ENCODE data around the gene CD82. TPM values are rescaled to one million over a fixed set of nuclear protein-coding genes. Genes with fewer than 3 reads are reported as not detected.
A peak's percentile ranks its signal among the peaks of the same experiment; 100 is the strongest.
"Not testable (repeated sequence)": the region's sequence is repeated elsewhere in the genome, so short reads cannot be mapped to it uniquely, and the experiment has no call there.

CD82 gene
- total RNA-seq, 1 donor from 2014 or later: 58.0 TPM

DNA sequence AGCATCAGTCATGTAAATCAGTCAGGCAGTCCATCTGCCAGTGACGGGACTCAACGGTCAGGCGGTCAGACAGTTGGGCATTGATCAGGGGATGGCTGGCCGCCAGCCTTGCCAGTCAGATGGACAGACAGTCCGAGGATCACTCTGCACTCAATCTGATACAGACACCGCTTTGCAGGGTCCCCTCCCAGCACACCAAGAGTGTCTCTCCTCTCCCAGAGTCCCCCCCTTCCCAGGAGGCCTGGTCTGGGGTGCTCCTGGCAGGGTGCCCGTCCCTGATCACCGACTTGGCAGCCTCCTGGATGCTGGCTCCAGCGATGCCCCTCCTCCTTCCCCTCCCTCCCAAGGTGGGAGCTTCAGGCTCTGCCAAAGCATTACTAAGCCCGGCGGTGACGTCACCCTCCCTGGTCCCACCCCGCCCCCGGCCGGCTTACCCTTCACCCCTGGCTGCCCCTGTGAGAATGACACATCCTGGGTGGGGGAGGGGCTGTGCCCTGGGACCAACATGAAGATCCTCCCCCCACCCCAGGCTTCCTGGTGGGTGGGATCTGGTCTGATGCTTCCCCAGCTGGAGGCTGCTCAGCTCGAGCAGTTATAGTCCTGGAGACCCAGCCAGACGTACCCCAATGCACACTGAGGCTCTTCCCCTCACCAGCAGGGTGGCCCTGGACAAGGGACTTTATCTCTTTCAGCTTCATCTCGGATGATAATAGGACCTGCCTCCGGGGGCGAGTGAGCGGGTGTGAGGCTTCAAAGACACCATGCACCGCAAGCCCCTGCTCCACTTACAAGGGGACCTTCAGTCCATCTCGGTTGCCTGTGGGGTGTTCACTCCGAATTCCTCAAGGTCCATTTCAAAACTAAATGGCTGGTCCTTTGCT is 69.2 kb downstream of the CD82 start:
- ATAC-seq (peak; percentile 69), DNase-seq (peak; percentile 79)
- intact Hi-C loops (cut with micrococcal nuclease): loop anchor here (5.0 kb wide), 1 partner anchor 273 kb away; no protein-coding TSS in a partner anchor

- intact Hi-C loops (cut with micrococcal nuclease): loop anchor here (5.0 kb wide), 1 partner anchor 270 kb away; no protein-coding TSS in a partner anchor
- ATAC-seq: no peak
- DNase-seq: no peak
Measured at GRCh38 chr11:44637487-44637886, 72.0 kb downstream of the CD82 start.

GRCh38 chr11:44638032-44638431 is 72.6 kb downstream of the CD82 start:
- intact Hi-C loops (cut with micrococcal nuclease): loop anchor here (5.0 kb wide), 1 partner anchor 269 kb away; no protein-coding TSS in a partner anchor
- ATAC-seq: no peak
- no peak for DNase-seq

DNA sequence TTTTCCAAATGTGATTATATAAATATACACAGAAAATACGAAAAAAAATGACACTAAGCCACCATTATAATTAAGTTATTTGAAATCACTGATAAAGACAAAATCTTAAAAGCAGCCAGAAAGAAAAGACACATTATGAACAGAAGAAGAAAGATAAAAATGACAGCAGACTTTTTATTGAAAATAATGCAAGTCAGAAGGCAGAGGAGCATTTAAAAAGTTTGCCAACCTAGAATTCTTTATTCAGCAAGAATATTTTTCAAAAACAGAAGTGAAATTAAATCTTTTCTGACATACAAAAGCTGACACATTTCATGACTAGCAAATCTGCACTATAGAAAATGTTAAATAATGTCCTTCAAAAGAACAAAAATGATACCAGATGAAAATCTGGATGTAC is 77.8 kb downstream of the CD82 start:
- DNase-seq: no peak
- ATAC-seq: no peak
- intact Hi-C loops (cut with micrococcal nuclease): no loop called here

GRCh38 chr11:44645827-44646226 is 80.4 kb downstream of the CD82 start:
- intact Hi-C loops (cut with micrococcal nuclease): no loop called here
- DNase-seq (no peak), ATAC-seq (no peak)

- ATAC-seq; intact Hi-C loops (cut with micrococcal nuclease); DNase-seq: not testable (repeated sequence)
Measured at GRCh38 chr11:44647255-44647955, 81.9 kb downstream of the CD82 start.

DNA sequence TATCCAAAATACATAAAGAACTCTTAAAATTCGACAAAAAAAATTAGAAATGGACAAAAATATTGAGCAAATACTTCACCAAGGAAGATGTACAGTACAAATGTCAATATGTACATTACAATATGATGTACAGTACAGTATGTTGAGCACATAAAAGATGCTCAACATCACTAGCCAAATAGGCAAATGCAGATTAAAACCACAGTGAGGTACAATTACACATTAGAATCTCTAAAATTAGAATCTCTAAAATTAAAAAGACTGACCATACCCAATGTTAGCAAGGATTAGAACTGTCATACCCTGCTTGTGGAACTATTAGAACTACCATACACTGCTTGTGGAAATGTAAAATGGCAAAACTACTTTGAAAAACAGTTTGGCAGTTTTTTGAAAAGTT is 82.6 kb downstream of the CD82 start:
- no peak for DNase-seq
- ATAC-seq: no peak
- intact Hi-C loops (cut with micrococcal nuclease): no loop called here

DNA sequence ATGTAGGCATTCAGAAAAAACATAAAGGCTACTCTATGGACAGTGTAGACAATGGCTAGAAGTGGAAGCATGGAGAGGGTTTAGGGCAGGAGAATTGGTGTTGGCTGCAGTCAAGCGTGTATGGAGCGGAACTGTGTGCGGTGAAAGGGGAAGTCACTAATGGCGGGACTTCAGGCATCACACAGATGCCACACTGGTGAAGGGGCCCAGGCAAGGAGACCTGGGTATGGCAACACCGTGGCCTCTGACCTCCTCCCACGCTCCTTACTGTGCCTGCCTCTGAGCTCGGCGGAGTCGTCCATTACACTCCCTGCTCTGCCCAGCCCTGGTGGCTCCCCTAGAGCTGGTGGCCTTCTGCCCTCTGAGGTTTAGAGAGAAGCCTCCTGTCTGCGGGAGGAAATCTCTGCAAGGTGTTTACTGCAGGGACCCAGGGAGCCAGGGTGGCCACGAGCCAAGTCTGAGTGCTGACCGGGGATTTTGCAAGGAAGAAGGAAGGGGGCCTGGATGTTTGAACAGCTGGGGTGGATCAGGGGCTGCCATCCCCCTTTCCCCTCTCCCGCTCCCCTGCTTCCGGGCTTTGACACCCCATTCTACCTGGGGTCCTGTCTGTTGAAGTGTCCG is 86.2 kb downstream of the CD82 start:
- intact Hi-C loops (cut with micrococcal nuclease): no loop called here
- no peak for ATAC-seq

DNA sequence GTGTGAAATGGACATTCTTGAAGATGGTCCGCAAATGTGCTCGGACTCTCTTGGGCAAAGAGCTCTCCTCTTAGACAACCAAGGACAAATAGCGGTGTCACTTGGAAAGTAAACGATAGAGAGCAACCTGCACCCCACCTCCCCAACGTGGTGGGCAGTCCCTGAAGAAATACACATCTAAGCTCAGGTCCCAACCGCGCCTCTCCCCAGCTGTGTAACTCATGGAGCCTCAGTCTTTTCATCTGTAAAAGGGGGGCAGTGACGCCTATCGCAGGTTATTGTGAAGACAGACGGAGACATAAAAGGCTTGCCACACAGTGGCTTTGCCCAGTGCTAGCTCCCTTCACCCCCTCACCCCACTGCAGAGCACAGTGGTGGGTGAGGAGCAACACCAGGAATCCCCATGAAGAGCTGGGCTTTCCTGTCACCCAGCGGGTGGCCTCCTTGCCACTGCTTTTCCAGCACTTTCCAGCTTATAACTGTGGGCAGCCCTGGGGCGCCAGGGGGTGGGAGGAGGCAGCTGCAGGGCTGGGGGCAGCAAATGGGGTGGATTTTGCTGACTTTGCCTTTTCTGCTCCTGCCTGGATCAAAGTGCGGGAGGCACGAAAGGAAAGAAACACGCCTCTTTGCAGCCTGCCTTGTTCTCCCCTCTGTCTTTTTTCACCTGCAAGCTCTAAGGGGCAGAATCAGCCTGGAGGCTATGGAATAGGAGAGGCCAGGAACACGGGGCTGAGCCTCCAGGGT is 87.6 kb downstream of the CD82 start:
- intact Hi-C loops (cut with micrococcal nuclease): no loop called here
- no peak for DNase-seq
- ATAC-seq: no peak

More for the DNA sequence above, 86.2 kb downstream of the CD82 start:
- no peak for DNase-seq

DNA sequence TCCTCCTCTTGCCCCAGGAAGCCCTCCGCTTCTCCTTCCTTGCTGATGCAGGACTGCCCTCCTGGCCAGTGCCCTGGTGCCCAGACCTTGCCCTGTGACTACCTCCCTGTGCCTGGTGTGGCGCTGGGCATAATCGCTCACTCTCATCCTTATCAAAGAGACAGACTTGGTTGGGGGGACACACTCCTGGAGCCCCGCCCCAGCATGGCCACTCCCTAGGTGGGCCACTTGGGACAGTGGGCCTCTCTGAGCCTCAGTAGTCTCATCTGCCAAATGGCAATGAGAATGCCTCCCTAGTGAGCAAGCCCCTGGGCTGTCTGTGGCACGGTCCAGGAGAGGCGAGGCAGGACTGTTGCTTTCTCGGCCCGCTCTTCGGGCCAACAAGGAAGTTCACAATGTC is 88.6 kb downstream of the CD82 start:
- ATAC-seq (no peak), DNase-seq (no peak)
- intact Hi-C loops (cut with micrococcal nuclease): no loop called here

- ATAC-seq (no peak), DNase-seq (no peak)
- intact Hi-C loops (cut with micrococcal nuclease): no loop called here
Measured at GRCh38 chr11:44654596-44654995, 89.1 kb downstream of the CD82 start.

- ATAC-seq: no peak
- intact Hi-C loops (cut with micrococcal nuclease): no loop called here
- DNase-seq: no peak
Measured at GRCh38 chr11:44657836-44658505, 92.5 kb downstream of the CD82 start.

- ATAC-seq (no peak), DNase-seq (no peak)
- intact Hi-C loops (cut with micrococcal nuclease): no loop called here
Measured at GRCh38 chr11:44658506-44658850, 93.0 kb downstream of the CD82 start.

GRCh38 chr11:44659641-44660040 is 94.2 kb downstream of the CD82 start:
- DNase-seq (peak; percentile 85), ATAC-seq (peak; percentile 98)
- intact Hi-C loops (cut with micrococcal nuclease): no loop called here

DNA sequence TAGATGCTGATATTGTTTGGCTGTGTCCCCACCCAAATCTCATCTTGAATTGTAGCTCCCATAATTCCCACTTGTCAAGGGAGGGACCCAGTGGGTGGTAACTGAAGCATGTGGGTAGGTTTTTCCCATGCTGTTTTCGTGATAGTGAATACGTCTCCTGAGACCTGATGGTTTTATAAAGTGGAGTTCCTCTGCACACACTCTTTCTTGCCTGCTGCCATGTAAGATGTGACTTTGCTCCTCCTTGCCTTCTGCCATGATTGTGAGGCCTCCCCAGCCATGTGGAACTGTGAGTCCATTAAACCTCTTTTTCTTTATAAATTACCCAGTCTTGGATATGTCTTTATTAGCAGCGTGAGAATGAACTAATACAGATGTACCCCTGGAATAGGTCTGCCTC is 95.1 kb downstream of the CD82 start:
- ATAC-seq; intact Hi-C loops (cut with micrococcal nuclease); DNase-seq: not testable (repeated sequence)

GRCh38 chr11:44661311-44661717 is 95.9 kb downstream of the CD82 start:
- DNase-seq (no peak), ATAC-seq (peak; percentile 2)
- intact Hi-C loops (cut with micrococcal nuclease): no loop called here
